Breast epithelium (tissue), 4 donors: ENCODE data around the gene ZSWIM1. TPM values are rescaled to one million over a fixed set of nuclear protein-coding genes. Genes with fewer than 3 reads are reported as not detected.

Experiments used
- DNase-seq, 2 donors: peaks; one replicate each; pipeline ENCODE4 v3.0.0-alpha.2; 2019; ENCODE audit warnings: low spot score in 2 of 2
- H3K27ac ChIP-seq, 2 donors: fragments of 200-600 bp; sonication (generic) in 1 of 2; one replicate each; pipeline ENCODE4 v1.5.1; 2016 to 2019; ENCODE audit warnings: mild to moderate bottlenecking in 1 of 2
- H3K27me3 ChIP-seq, 2 donors: fragments of 200-600 bp; sonication (generic) in 1 of 2; one replicate each; pipeline versions ENCODE4 v1.5.1 to v1.6.0; 2017 to 2019; ENCODE audit warnings: control low read depth in 1 of 2, mild to moderate bottlenecking in 1 of 2
- H3K36me3 ChIP-seq: fragments of 200-600 bp; one replicate; pipeline ENCODE4 v1.5.1; 2019
- H3K4me1 ChIP-seq, 2 donors: fragments of 200-600 bp; sonication (generic); one replicate each; pipeline ENCODE4 v1.5.1; 2016 to 2019; ENCODE audit warnings: control low read depth in 1 of 2
- H3K4me3 ChIP-seq, 3 donors: fragments of 200-600 bp; sonication (generic); 1 replicate in 2 of 3; 2 replicates in 1 of 3; pipeline ENCODE4 v1.5.1; 2016 to 2019; ENCODE audit warnings: mild to moderate bottlenecking in 3 of 3, moderate library complexity in 2 of 3
- H3K9me3 ChIP-seq, 2 donors: fragments of 200-600 bp; sonication (generic) in 1 of 2; one replicate each; pipeline ENCODE4 v1.5.1; 2016 to 2019; ENCODE audit warnings: control low read depth in 1 of 2
- POLR2A ChIP-seq: fragments of 450-650 bp; IDR thresholded peaks from one replicate; pipeline ENCODE4 v1.6.1; 2016; ENCODE audit warnings: antibody characterized with exemption, mild to moderate bottlenecking, moderate library complexity
- POLR2AphosphoS5 ChIP-seq, 3 donors: sonication (generic); formaldehyde crosslinking; IDR thresholded peaks; one replicate each; pipeline ENCODE4 v1.6.1; 2017; ENCODE audit warnings: antibody characterized with exemption in 3 of 3
- intact Hi-C: fragments of 100-400 bp; cut with DNase I; formaldehyde crosslinking; loops from one replicate; pipeline ENCODE4 v1.15.1; 2023; ENCODE audit warnings: low total_unique reads
- total RNA-seq, 3 donors: library from RNA; depleted of rRNA; stranded (reverse); fragments of >200 nt; gene quantifications; one replicate each; pipeline ENCODE4 v1.1.0, GENCODE V29; 2016
- TF ChIP-seq, protein P1 (sequence below), 3 donors: fragments of 450-650 bp; IDR thresholded peaks; one replicate each; pipeline ENCODE4 v1.5.1; 2016 to 2017; ENCODE audit warnings: antibody characterized with exemption in 3 of 3, mild to moderate bottlenecking in 3 of 3, moderate library complexity in 3 of 3

Gene ZSWIM1
- 10 to 100 TPM in 1 of 3 donors, 1 to 10 TPM in 2; 6.9 to 11.4 (median 7.5) TPM for total RNA-seq

DNA sequence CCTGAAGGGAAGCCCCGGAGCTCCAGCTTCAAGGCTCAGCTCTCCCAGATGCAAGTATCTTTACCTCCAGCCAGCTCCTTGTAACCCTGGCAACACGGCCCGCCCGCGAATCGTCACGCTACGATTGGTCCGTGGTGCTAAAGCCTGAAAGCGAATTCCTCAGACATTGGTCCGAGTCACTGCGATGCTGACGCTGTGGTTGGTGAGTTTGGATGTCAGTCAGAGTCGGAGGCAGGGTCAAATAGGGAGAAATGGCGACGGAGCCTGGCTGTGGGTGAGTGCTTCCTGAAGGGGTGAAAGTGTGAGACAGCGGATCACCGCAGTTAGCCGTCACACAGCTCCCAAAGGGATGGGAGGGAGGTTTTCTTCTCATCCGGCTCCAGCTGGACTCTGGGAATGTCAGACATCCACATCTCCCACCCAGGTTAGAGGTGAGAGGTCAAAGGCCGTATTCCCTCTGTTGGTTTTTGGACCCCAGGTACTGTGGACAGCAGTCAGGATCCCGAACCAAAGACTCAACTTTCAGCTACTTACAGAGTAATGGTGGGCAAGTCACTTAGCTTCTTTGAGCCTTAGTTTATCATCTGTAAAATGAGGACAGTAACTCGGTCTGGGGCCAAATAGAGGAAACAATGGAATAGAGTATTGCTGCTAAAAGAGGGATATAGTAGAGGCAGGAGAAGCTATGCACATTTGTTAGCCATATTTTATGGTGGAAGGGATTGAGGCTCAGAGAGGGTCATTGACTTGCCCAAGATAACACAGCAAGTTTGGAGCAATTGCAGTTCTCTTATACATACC lies at the start of gene ZSWIM1:
ZSWIM1 (plus strand) TSS at position 240 of the 801 bp plus-strand sequence. CDS start 1,366 bp downstream, outside the sequence.
- H3K4me3 ChIP-seq, result peak within 1 kb of the TSS; percentile 50 to 82 (median 65)
- DNase-seq, result peak; percentile 99
- H3K9me3 ChIP-seq, result no peaks in the 10 kb centered on the region
- H3K4me1 ChIP-seq, result peaks cover 0 to 6% of the 10 kb centered on the region in 2 donors
- intact Hi-C loops, result no loop called here
- no peaks in the 10 kb centered on the region for H3K36me3 ChIP-seq
- H3K27ac ChIP-seq, result peak within 1 kb of the TSS; percentile 89 to 95
- TF ChIP-seq POLR2AphosphoS5 (IDR thresholded peaks at IDR 0.05) (peak; percentile 64 to 92 (median 81)), POLR2A (peak; percentile 64)
- TF ChIP-seq, protein P1, sequence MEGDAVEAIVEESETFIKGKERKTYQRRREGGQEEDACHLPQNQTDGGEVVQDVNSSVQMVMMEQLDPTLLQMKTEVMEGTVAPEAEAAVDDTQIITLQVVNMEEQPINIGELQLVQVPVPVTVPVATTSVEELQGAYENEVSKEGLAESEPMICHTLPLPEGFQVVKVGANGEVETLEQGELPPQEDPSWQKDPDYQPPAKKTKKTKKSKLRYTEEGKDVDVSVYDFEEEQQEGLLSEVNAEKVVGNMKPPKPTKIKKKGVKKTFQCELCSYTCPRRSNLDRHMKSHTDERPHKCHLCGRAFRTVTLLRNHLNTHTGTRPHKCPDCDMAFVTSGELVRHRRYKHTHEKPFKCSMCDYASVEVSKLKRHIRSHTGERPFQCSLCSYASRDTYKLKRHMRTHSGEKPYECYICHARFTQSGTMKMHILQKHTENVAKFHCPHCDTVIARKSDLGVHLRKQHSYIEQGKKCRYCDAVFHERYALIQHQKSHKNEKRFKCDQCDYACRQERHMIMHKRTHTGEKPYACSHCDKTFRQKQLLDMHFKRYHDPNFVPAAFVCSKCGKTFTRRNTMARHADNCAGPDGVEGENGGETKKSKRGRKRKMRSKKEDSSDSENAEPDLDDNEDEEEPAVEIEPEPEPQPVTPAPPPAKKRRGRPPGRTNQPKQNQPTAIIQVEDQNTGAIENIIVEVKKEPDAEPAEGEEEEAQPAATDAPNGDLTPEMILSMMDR (IDR thresholded peaks at IDR 0.05), result no peak
- H3K27me3 ChIP-seq, result no peaks in the 10 kb centered on the region

DNA sequence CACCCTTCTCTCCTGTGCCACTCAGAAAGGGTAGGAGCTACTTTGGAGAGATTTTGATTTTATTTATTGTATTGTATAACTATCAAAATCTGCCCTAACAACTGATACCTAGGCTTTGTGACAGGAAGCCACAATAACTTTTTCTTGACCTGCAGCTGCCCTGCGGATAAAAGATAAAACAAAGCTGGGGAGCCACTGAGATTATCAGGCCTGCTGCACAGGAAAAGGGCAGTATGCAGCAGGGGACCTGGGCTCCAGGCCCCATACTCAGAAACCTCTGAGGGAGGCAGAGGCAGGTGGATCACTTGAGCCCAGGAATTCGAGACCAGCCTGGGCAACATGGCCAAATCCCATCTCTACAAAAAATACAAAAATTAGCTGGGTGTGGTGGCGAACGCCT lies 48.4 kb upstream of the ZSWIM1 start:
- DNase-seq, result no peak
- Histone ChIP-seq H3K36me3 (no peaks in the 10 kb centered on the region), H3K9me3 (no peaks in the 10 kb centered on the region), H3K4me1 (peaks cover 4 to 8% of the 10 kb centered on the region in 2 donors), H3K27me3 (no peaks in the 10 kb centered on the region), H3K4me3 (peak overlapping the region in 2 of 3 donors; percentile 68 to 94), H3K27ac (peak overlapping the region; percentile 93 to 97)
- intact Hi-C loops, result no loop called here
- TF ChIP-seq POLR2AphosphoS5 (IDR thresholded peaks at IDR 0.05), result no peak
- TF ChIP-seq, protein P1 (IDR thresholded peaks at IDR 0.05), result no peak
- TF ChIP-seq POLR2A, result no peak

DNA sequence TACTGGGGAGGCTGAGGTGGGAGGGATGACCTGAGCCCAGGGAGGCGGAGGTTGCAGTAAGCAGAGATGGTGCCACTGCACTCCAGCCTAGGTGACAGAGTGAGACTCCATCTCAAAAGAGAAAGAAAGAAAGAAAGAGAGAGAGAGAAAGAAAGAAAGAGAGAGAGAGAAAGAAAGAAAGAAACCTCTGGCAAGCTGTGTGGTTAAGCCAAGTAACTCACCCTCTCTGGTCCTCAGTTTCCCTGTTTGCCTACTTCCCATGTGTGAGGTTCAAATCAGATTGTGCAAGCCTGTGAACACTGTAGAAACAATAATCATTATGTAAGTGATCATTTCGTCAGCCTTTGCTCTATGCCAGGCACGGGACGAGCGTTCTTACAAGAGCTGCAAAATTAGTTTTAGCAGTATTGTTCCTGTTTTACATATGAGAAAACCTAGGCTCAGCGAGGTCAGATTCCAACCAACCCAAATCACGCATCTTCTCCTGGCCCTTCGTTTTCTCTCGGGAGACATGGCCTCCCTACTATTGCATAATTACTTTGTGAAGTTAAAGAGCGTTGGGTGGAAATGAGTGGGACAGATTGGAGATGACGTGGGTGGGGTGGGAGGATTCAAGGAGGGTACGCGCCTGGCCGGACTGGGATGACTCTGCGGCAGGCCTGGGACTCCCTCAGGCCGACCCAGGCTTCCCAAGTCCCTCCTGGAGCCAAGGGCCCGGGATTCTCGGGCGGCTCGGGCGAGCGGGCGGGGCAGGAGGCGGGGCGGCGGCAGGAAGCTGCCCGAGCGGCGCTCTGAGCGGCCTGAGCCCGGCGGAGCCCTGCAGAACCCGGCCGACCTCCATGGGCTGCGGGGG lies 47.8 kb upstream of the ZSWIM1 start, which contains the start of gene SNX21:
SNX21 (plus strand) TSS at position 770 of the 853 bp plus-strand sequence. CDS start 121 bp downstream, outside the sequence.
- peak within 1 kb of the TSS; percentile 93 to 97 for H3K27ac ChIP-seq
- TF ChIP-seq POLR2AphosphoS5 (IDR thresholded peaks at IDR 0.05), result peak; percentile 34 to 64 (median 57)
- TF ChIP-seq POLR2A, result no peak
- TF ChIP-seq, protein P1 (IDR thresholded peaks at IDR 0.05), result no peak
- H3K36me3 ChIP-seq, result no peaks in the 10 kb centered on the region
- peak; percentile 68 to 77 for DNase-seq
- no peaks in the 10 kb centered on the region for H3K9me3 ChIP-seq
- intact Hi-C loops, result no loop called here
- H3K4me3 ChIP-seq, result peak within 1 kb of the TSS; percentile 68 to 94 (median 80)
- H3K4me1 ChIP-seq, result peaks cover 4 to 8% of the 10 kb centered on the region in 2 donors
- no peaks in the 10 kb centered on the region for H3K27me3 ChIP-seq

DNA sequence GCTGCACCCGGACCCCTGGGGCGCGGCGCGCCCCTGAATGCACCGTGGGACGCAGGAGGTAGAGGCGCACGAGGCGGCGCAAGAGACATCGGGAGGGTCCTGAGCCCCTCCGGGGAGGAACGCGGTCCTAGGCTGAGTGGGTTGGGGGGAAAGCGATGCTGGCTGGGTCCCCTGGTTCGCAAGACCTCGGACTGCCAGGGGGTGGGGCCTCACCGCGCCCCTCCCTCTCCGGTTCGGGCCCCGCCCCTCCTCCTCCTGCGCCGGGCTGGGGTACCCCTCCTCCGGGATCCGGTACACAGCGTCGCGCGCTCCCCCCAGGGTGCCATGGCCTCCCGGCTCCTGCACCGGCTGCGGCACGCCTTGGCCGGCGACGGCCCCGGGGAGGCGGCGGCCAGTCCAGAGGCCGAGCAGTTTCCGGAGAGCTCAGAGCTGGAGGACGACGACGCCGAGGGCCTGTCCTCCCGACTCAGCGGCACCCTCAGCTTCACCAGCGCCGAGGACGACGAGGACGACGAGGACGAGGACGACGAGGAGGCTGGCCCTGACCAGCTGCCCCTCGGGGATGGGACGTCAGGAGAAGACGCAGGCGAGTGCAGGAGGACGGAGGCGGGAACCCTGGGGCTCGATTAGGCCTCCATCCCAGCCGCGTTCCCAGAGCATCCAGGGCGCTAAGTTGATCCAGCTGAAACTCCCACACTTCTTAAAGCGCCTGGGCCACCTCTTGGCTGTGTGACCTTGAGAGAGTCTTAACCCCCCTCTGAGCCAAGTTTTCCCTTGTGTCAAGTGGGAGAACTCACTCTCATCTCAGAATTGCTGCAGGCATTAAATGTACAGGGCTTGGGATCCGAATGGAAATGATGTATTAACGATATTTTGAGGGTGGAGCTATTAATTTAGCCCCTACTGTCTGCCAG lies 46.9 kb upstream of the ZSWIM1 start:
- no peaks in the 10 kb centered on the region for H3K36me3 ChIP-seq
- H3K27ac ChIP-seq, result peak overlapping the region; percentile 93 to 97
- no peaks in the 10 kb centered on the region for H3K9me3 ChIP-seq
- DNase-seq, result peak; percentile 61 to 67
- H3K4me3 ChIP-seq, result peak overlapping the region; percentile 68 to 94 (median 80)
- intact Hi-C loops, result no loop called here
- TF ChIP-seq POLR2A (peak; percentile 26), POLR2AphosphoS5 (IDR thresholded peaks at IDR 0.05) (peak; percentile 37 to 79 (median 38))
- TF ChIP-seq, protein P1 (IDR thresholded peaks at IDR 0.05), result no peak
- no peaks in the 10 kb centered on the region for H3K27me3 ChIP-seq
- H3K4me1 ChIP-seq, result peaks cover 4 to 8% of the 10 kb centered on the region in 2 donors
